ENCODE measurements around the gene HLA-A.

DNA sequence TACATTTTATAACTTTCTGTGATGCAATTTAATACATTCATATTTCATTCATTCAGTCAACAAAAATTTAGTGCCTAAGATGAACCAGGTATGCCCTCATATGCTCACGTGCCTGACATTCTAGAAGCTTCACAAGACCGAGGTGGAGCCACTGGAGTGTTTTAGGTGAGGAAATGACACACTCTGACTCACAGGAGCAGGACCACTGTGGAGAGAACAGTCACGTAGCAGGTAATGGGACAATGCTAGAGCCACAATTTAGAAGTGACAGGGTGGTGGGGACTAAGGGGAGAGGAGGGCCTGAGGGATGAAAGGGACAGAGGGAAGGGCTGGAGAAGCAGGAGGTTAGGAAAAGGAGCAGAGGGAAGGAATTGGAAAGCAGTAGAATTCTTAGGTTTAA lies 17.6 kb upstream of the HLA-A start:
- TF ChIP-seq, protein P1, sequence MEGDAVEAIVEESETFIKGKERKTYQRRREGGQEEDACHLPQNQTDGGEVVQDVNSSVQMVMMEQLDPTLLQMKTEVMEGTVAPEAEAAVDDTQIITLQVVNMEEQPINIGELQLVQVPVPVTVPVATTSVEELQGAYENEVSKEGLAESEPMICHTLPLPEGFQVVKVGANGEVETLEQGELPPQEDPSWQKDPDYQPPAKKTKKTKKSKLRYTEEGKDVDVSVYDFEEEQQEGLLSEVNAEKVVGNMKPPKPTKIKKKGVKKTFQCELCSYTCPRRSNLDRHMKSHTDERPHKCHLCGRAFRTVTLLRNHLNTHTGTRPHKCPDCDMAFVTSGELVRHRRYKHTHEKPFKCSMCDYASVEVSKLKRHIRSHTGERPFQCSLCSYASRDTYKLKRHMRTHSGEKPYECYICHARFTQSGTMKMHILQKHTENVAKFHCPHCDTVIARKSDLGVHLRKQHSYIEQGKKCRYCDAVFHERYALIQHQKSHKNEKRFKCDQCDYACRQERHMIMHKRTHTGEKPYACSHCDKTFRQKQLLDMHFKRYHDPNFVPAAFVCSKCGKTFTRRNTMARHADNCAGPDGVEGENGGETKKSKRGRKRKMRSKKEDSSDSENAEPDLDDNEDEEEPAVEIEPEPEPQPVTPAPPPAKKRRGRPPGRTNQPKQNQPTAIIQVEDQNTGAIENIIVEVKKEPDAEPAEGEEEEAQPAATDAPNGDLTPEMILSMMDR (IDR thresholded peaks at IDR 0.05): no peak
- TF ChIP-seq POLR2A (IDR thresholded peaks at IDR 0.05; ENCODE audit: low read depth) (no peak), POLR2AphosphoS5 (IDR thresholded peaks at IDR 0.05) (no peak)

All from esophagus muscularis mucosa (tissue), 3 donors.